Keratinocyte (primary cell): ENCODE data around the gene BICD1. TPM values are rescaled to one million over a fixed set of nuclear protein-coding genes. Genes with fewer than 3 reads are reported as not detected.
A peak's percentile ranks its signal among the peaks of the same experiment; 100 is the strongest.

Experiments
- DNase-seq: peaks from one replicate; pipeline ENCODE4 v3.0.0-alpha.2; 2011; ENCODE audit warnings: low read depth, missing footprints, low spot score
- FAIRE-seq: peaks from 2 replicates; lab custom pipeline; 2011; peaks lifted over from hg19 to GRCh38; lab: Jason Lieb, UNC
- H2AFZ ChIP-seq: 2 replicates; pipeline ENCODE4 v1.6.0; 2012; ENCODE audit warnings: low read length, control low read depth, inconsistent platforms; ENCODE audit not compliant: control insufficient read depth
- H3K27ac ChIP-seq: 2 replicates; pipeline ENCODE4 v1.5.1; 2011; ENCODE audit warnings: low read length; ENCODE audit not compliant: control insufficient read depth, insufficient read depth
- H3K27me3 ChIP-seq: 3 replicates; pipeline ENCODE4 v1.6.0; 2011; ENCODE audit warnings: low read length; ENCODE audit not compliant: control insufficient read depth, insufficient read depth; ENCODE audit errors: extremely low read depth
- H3K36me3 ChIP-seq, 2 experiments: 2 replicates in 1 of 2; 3 replicates in 1 of 2; pipeline ENCODE4 v1.5.1; 2011; ENCODE audit warnings: low read length in 2 of 2, mild to moderate bottlenecking in 1 of 2; ENCODE audit not compliant: control insufficient read depth in 2 of 2, insufficient read depth in 2 of 2; ENCODE audit errors: extremely low read depth in 1 of 2
- H3K4me1 ChIP-seq: 3 replicates; pipeline ENCODE4 v1.5.1; 2011; ENCODE audit warnings: low read length; ENCODE audit not compliant: control insufficient read depth, insufficient read depth; ENCODE audit errors: extremely low read depth
- H3K4me2 ChIP-seq: 3 replicates; pipeline ENCODE4 v1.6.0; 2011; ENCODE audit warnings: low read depth, low read length; ENCODE audit not compliant: control insufficient read depth, insufficient read depth; ENCODE audit errors: extremely low read depth
- H3K4me3 ChIP-seq, 3 experiments: fragments of 200-600 bp in 1 of 3; sonication (generic) in 1 of 3; 2 replicates in 2 of 3; 3 replicates in 1 of 3; pipeline ENCODE4 v1.5.1; 2011 to 2016; ENCODE audit warnings: low read length in 3 of 3, mild to moderate bottlenecking in 3 of 3, control low read depth in 2 of 3, inconsistent platforms in 1 of 3, low read depth in 1 of 3, mixed read lengths in 1 of 3, mixed run types in 1 of 3, moderate library complexity in 1 of 3; ENCODE audit not compliant: control insufficient read depth in 2 of 3, insufficient read depth in 2 of 3; ENCODE audit errors: extremely low read depth in 1 of 3
- H3K79me2 ChIP-seq: 2 replicates; pipeline ENCODE4 v1.6.0; 2012; ENCODE audit warnings: low read length; ENCODE audit not compliant: control insufficient read depth, insufficient read depth
- H3K9ac ChIP-seq: 3 replicates; pipeline ENCODE4 v1.6.0; 2011; ENCODE audit warnings: low read length; ENCODE audit not compliant: control insufficient read depth, insufficient read depth; ENCODE audit errors: extremely low read depth
- H3K9me1 ChIP-seq: 3 replicates; pipeline ENCODE4 v1.6.0; 2011; ENCODE audit warnings: low read length; ENCODE audit not compliant: control insufficient read depth, insufficient read depth; ENCODE audit errors: extremely low read depth
- H3K9me3 ChIP-seq: 2 replicates; pipeline ENCODE4 v1.5.1; 2012; ENCODE audit warnings: low read depth, low read length; ENCODE audit not compliant: control insufficient read depth
- H4K20me1 ChIP-seq: 3 replicates; pipeline ENCODE4 v1.6.0; 2011; ENCODE audit warnings: low read length; ENCODE audit not compliant: control insufficient read depth, insufficient read depth; ENCODE audit errors: extremely low read depth
- CTCF ChIP-seq, 3 experiments: IDR thresholded peaks in 1 of 3; conservative IDR thresholded peaks in 1 of 3; optimal IDR thresholded peaks in 1 of 3; 2 replicates in 2 of 3; 3 replicates in 1 of 3; pipeline versions ENCODE3 to v1.5.1; 2011; ENCODE audit warnings: low read length in 3 of 3, mild to moderate bottlenecking in 3 of 3, moderate library complexity in 2 of 3, control low read depth in 1 of 3, inconsistent platforms in 1 of 3; ENCODE audit not compliant: insufficient read depth in 2 of 3; ENCODE audit errors: extremely low read depth in 1 of 3
- EZH2 ChIP-seq: IDR thresholded peaks from one replicate; pipeline ENCODE4 v1.6.1; 2012; ENCODE audit warnings: inconsistent platforms, mild to moderate bottlenecking, low read length, moderate library complexity
- dilution Hi-C: fragments of 300-500 bp; cut with MboI; formaldehyde crosslinking; loops from one replicate; pipeline ENCODE4 v1.7.0; 2020; ENCODE audit warnings: low sequenced_read_pairs; ENCODE audit not compliant: extremely low pct_ligation_motif_present
- polyA plus RNA-seq, 5 experiments: library from polyadenylated mRNA; depleted of rRNA in 3 of 5; stranded (reverse) in 3 of 5; stranded (forward) in 1 of 5; unstranded in 1 of 5; fragments of >200 nt; gene quantifications; 1 replicate in 1 of 5; 2 replicates in 3 of 5; 3 replicates in 1 of 5; pipeline versions ENCODE4 v1.2.1 to v1.2.3, GENCODE V29; 2011 to 2012; ENCODE audit warnings: missing spikeins in 2 of 5, low read depth in 1 of 5, low replicate concordance in 1 of 5

BICD1 gene
- polyA plus RNA-seq, 1 donor (not counting 4 experiments of a cell fraction or from before 2014, with no cell fraction given) = 10.2 TPM

- H3K27ac ChIP-seq = peak overlapping the region; percentile 36
- H3K79me2 ChIP-seq = peaks cover 37% of the 10 kb centered on the region
- no peaks in the 10 kb centered on the region for H4K20me1 ChIP-seq
- no peak for DNase-seq
- H3K4me2 ChIP-seq = peak overlapping the region; percentile 85
- FAIRE-seq = peak; percentile 49
- peak overlapping the region; percentile 66 to 91 (median 88) for H3K4me3 ChIP-seq
- H3K4me1 ChIP-seq = peaks cover 4% of the 10 kb centered on the region
- dilution Hi-C loops = no loop called here
- H3K36me3 ChIP-seq = peaks cover 0 to 4% of the 10 kb centered on the region in 2 experiments
- TF ChIP-seq CTCF (optimal IDR thresholded peaks at IDR 0.05 in 1 of 3, IDR thresholded peaks at IDR 0.05 in 1 of 3, conservative IDR thresholded peaks at IDR 0.05 in 1 of 3; ENCODE audit: extremely low read depth in 1 of 3, insufficient read depth in 2 of 3, low read length in 3 of 3) (no peak), EZH2 (no peak)
- peak overlapping the region; percentile 79 for H3K9ac ChIP-seq
- H2AFZ ChIP-seq = peak overlapping the region; percentile 73
- H3K27me3 ChIP-seq = no peaks in the 10 kb centered on the region
- no peaks in the 10 kb centered on the region for H3K9me3 ChIP-seq
- H3K9me1 ChIP-seq = no peaks in the 10 kb centered on the region
Observed at GRCh38 chr12:32398816-32399369, 292.2 kb downstream of the BICD1 start.

- peak within 1 kb of the TSS; percentile 88 for H3K4me2 ChIP-seq
- H3K27me3 ChIP-seq = no peaks in the 10 kb centered on the region
- peak within 1 kb of the TSS; percentile 79 for H3K9ac ChIP-seq
- DNase-seq = no peak
- peak; percentile 29 to 61 (median 41) for TF ChIP-seq CTCF (optimal IDR thresholded peaks at IDR 0.05 in 1 of 3, IDR thresholded peaks at IDR 0.05 in 1 of 3, conservative IDR thresholded peaks at IDR 0.05 in 1 of 3; ENCODE audit: extremely low read depth in 1 of 3, insufficient read depth in 2 of 3, low read length in 3 of 3)
- no peak for TF ChIP-seq EZH2
- H3K9me3 ChIP-seq = no peaks in the 10 kb centered on the region
- H3K79me2 ChIP-seq = peaks cover 43% of the 10 kb centered on the region
- H3K4me1 ChIP-seq = peaks cover 4% of the 10 kb centered on the region
- no peaks in the 10 kb centered on the region for H4K20me1 ChIP-seq
- H3K4me3 ChIP-seq = peak within 1 kb of the TSS; percentile 66 to 91 (median 88)
- peaks cover 0 to 4% of the 10 kb centered on the region in 2 experiments for H3K36me3 ChIP-seq
- peak within 1 kb of the TSS; percentile 82 for H3K27ac ChIP-seq
- dilution Hi-C loops = no loop called here
- peak within 1 kb of the TSS; percentile 82 for H2AFZ ChIP-seq
- no peaks in the 10 kb centered on the region for H3K9me1 ChIP-seq
- no peak for FAIRE-seq
Observed at GRCh38 chr12:32399370-32400113, 292.9 kb downstream of the BICD1 start, which contains the start of gene FGD4. FGD4 (plus strand) TSS chr12:32399558.
